Type B pancreatic cell (in vitro differentiated cells): ENCODE results near the gene MLST8. TPM values are rescaled to one million over a fixed set of nuclear protein-coding genes. Genes with fewer than 3 reads are reported as not detected.

Experiments
- DNase-seq: peaks from one replicate; pipeline ENCODE4 v3.0.0; 2021; ENCODE audit warnings: mixed read lengths; ENCODE audit not compliant: unreplicated experiment; ENCODE audit errors: extremely low spot score
- H3K27ac Mint-ChIP-seq: 2 replicates; pipeline ENCODE4 v1.8.0; 2021; ENCODE audit warnings: mild to moderate bottlenecking, mixed read lengths
- H3K27me3 Mint-ChIP-seq: 2 replicates; pipeline ENCODE4 v1.8.0; 2021; ENCODE audit warnings: mixed read lengths
- H3K36me3 Mint-ChIP-seq: 2 replicates; pipeline ENCODE4 v1.8.0; 2021; ENCODE audit warnings: mixed read lengths
- H3K4me1 Mint-ChIP-seq: one replicate; pipeline ENCODE4 v1.8.0; 2021; ENCODE audit warnings: mixed read lengths; ENCODE audit not compliant: unreplicated experiment
- H3K4me3 Mint-ChIP-seq: 2 replicates; pipeline ENCODE4 v1.8.0; 2021; ENCODE audit warnings: mild to moderate bottlenecking, mixed read lengths
- H3K9me3 Mint-ChIP-seq: 2 replicates; pipeline ENCODE4 v1.8.0; 2021; ENCODE audit warnings: mixed read lengths
- CTCF ChIP-seq: fragments of 200-600 bp; sonication (generic); conservative IDR thresholded peaks from 2 replicates; pipeline ENCODE4 v1.5.0; 2021; ENCODE audit warnings: antibody characterized with exemption, mild to moderate bottlenecking
- total RNA-seq: library from RNA; stranded (reverse); gene quantifications from 2 replicates; pipeline ENCODE4 v1.2.1, GENCODE V29; 2021; ENCODE audit warnings: low replicate concordance

Gene MLST8
- total RNA-seq, 1 donor from 2014 or later = 56.8 TPM

GRCh38 chr16:2170587-2171435, 34.4 kb upstream of the MLST8 start:
- no peak for DNase-seq
- Mint-ChIP-seq H3K4me1 (no peaks in the 10 kb centered on the region), H3K4me3 (no peak overlapping the region), H3K9me3 (no peaks in the 10 kb centered on the region), H3K27ac (no peak overlapping the region), H3K27me3 (no peaks in the 10 kb centered on the region), H3K36me3 (no peaks in the 10 kb centered on the region)
- TF ChIP-seq CTCF = no peak

- Mint-ChIP-seq H3K27me3 (no peaks in the 10 kb centered on the region), H3K36me3 (no peaks in the 10 kb centered on the region), H3K27ac (no peak overlapping the region), H3K4me1 (no peaks in the 10 kb centered on the region), H3K9me3 (no peaks in the 10 kb centered on the region), H3K4me3 (no peak overlapping the region)
- no peak for DNase-seq
- TF ChIP-seq CTCF = no peak
Observed at GRCh38 chr16:2171601-2172178, 33.6 kb upstream of the MLST8 start.

- H3K27ac Mint-ChIP-seq = no peak overlapping the region
- no peaks in the 10 kb centered on the region for H3K4me1 Mint-ChIP-seq
- TF ChIP-seq CTCF = no peak
- H3K36me3 Mint-ChIP-seq = peaks cover 4% of the 10 kb centered on the region
- H3K4me3 Mint-ChIP-seq = no peak overlapping the region
- H3K9me3 Mint-ChIP-seq = no peaks in the 10 kb centered on the region
- no peaks in the 10 kb centered on the region for H3K27me3 Mint-ChIP-seq
- DNase-seq = no peak
Observed at GRCh38 chr16:2172688-2173335, 32.4 kb upstream of the MLST8 start.

GRCh38 chr16:2173366-2173765, 31.9 kb upstream of the MLST8 start:
- no peaks in the 10 kb centered on the region for H3K27me3 Mint-ChIP-seq
- H3K4me1 Mint-ChIP-seq = no peaks in the 10 kb centered on the region
- DNase-seq = no peak
- no peak overlapping the region for H3K27ac Mint-ChIP-seq
- no peak overlapping the region for H3K4me3 Mint-ChIP-seq
- no peaks in the 10 kb centered on the region for H3K9me3 Mint-ChIP-seq
- TF ChIP-seq CTCF = no peak
- H3K36me3 Mint-ChIP-seq = peaks cover 4% of the 10 kb centered on the region

- Mint-ChIP-seq H3K27ac (no peak overlapping the region), H3K9me3 (no peaks in the 10 kb centered on the region), H3K36me3 (peaks cover 4% of the 10 kb centered on the region), H3K4me3 (no peak overlapping the region), H3K4me1 (no peaks in the 10 kb centered on the region), H3K27me3 (no peaks in the 10 kb centered on the region)
- no peak for DNase-seq
- no peak for TF ChIP-seq CTCF
Observed at GRCh38 chr16:2173916-2174315, 31.3 kb upstream of the MLST8 start.
